Smooth muscle cell (in vitro differentiated cells): Measurements from ENCODE around the gene HSCB. TPM values are rescaled to one million over a fixed set of nuclear protein-coding genes. Genes with fewer than 3 reads are reported as not detected.

Experiments
- DNase-seq: peaks from one replicate; lab custom pipeline; 2025; ENCODE audit not compliant: unreplicated experiment; lab: John Stamatoyannopoulos, UW
- H2AFZ ChIP-seq: fragments of 200-600 bp; sonication (generic); 2 replicates; pipeline ENCODE4 v1.6.0; 2016; ENCODE audit warnings: antibody characterized with exemption, low read depth, mild to moderate bottlenecking
- H3F3A ChIP-seq: fragments of 200-600 bp; sonication (generic); 2 replicates; pipeline ENCODE4 v1.6.0; 2017; ENCODE audit warnings: antibody characterized with exemption, low read depth
- H3K27ac ChIP-seq: fragments of 200-600 bp; sonication (generic); 2 replicates; pipeline ENCODE4 v1.5.1; 2016; ENCODE audit warnings: low read depth, mild to moderate bottlenecking
- H3K27me3 ChIP-seq: fragments of 200-600 bp; sonication (generic); 2 replicates; pipeline ENCODE4 v1.6.1; 2016; ENCODE audit warnings: low read depth, mild to moderate bottlenecking
- H3K36me3 ChIP-seq: fragments of 200-600 bp; sonication (generic); 2 replicates; pipeline ENCODE4 v1.5.1; 2016; ENCODE audit warnings: low read depth
- H3K4me1 ChIP-seq: fragments of 200-600 bp; sonication (generic); 2 replicates; pipeline ENCODE4 v1.5.1; 2016; ENCODE audit warnings: low read depth
- H3K4me2 ChIP-seq: fragments of 200-600 bp; sonication (generic); 2 replicates; pipeline ENCODE4 v1.6.0; 2016; ENCODE audit warnings: mild to moderate bottlenecking
- H3K4me3 ChIP-seq: fragments of 200-600 bp; sonication (generic); 2 replicates; pipeline ENCODE4 v1.5.1; 2016; ENCODE audit warnings: mild to moderate bottlenecking
- H3K79me2 ChIP-seq: fragments of 200-600 bp; sonication (generic); 2 replicates; pipeline ENCODE4 v1.6.0; 2016; ENCODE audit warnings: low read depth, mild to moderate bottlenecking
- H3K9ac ChIP-seq: fragments of 200-600 bp; sonication (generic); 2 replicates; pipeline ENCODE4 v1.6.0; 2016; ENCODE audit warnings: low read depth
- H3K9me3 ChIP-seq: fragments of 200-600 bp; sonication (generic); replicated peaks from 2 replicates; pipeline ENCODE4 v1.5.1; 2016; ENCODE audit warnings: low read depth
- H4K20me1 ChIP-seq: fragments of 200-600 bp; sonication (generic); 2 replicates; pipeline ENCODE4 v1.6.0; 2016; ENCODE audit warnings: low read depth
- WGBS: methylation state at CpG from one replicate; pipeline ENCODE4 v1.1.7; 2016; ENCODE audit warnings: low lambda C conversion rate; 5-methylcytosine and 5-hydroxymethylcytosine counted together
- polyA plus RNA-seq: library from polyadenylated mRNA; unstranded; fragments of >200 nt; fragmentation: Nextera tagmentation; extraction: Ambion mirVana; gene quantifications from 2 replicates; pipeline ENCODE4 v1.2.1, GENCODE V29; 2016
- total RNA-seq: library from RNA; depleted of rRNA; stranded (reverse); fragments of >200 nt; gene quantifications from 2 replicates; pipeline ENCODE4 v1.2.3, GENCODE V29; 2014
- TF ChIP-seq, protein P1 (sequence below): fragments of 200-600 bp; sonication (generic); IDR thresholded peaks from 2 replicates; pipeline ENCODE4 v1.5.1; 2017; ENCODE audit warnings: borderline replicate concordance, mild to moderate bottlenecking, antibody characterized with exemption; ENCODE audit not compliant: insufficient read depth, poor library complexity, severe bottlenecking

HSCB gene
- total and polyA plus RNA-seq, 2 experiments from 2014 or later: 15.9 to 22.5 TPM

DNA sequence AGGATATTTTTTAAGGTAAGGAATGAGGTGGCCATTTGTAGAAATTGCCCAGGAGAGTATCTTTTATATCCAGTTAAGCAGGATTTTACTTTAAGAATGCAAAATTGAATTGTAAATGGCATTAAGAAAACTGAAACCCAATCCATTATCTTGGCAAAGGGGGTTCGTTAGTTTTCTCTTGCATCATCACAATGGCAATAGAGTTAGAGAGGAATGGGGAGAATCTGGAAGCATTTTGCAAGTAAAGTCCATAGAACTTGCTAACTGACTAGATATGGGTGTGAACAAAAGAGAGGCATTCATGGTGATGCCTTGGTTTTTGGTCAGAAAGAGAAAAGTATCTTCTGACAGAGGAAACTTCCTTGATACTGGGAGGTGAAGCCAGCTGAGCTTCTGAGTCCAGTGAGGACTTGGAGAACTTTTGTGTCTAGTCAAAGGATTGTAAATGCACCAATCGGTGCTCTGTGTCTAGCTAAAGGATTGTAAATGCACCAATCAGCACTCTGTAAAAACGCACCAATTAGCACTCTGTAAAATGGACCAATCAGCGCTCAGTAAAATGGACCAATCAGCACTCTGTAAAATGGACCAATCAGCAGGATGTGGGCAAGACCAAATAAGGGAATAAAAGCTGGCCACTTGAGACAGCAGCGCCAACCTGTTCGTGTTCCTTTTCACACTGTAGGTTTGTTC, 27.0 kb downstream of the HSCB start:
- Histone ChIP-seq H3K4me1 (no peaks in the 10 kb centered on the region), H3K4me2 (no peak overlapping the region), H2AFZ (no peak overlapping the region), H3K4me3 (no peak overlapping the region), H3K27me3 (no peaks in the 10 kb centered on the region), H3K79me2 (peaks cover 3% of the 10 kb centered on the region), H3K9me3 (no peaks in the 10 kb centered on the region), H3K27ac (no peak overlapping the region), H3F3A (no peaks in the 10 kb centered on the region), H3K36me3 (no peaks in the 10 kb centered on the region), H3K9ac (no peak overlapping the region), H4K20me1 (peaks cover 2% of the 10 kb centered on the region)
- TF ChIP-seq, protein P1, sequence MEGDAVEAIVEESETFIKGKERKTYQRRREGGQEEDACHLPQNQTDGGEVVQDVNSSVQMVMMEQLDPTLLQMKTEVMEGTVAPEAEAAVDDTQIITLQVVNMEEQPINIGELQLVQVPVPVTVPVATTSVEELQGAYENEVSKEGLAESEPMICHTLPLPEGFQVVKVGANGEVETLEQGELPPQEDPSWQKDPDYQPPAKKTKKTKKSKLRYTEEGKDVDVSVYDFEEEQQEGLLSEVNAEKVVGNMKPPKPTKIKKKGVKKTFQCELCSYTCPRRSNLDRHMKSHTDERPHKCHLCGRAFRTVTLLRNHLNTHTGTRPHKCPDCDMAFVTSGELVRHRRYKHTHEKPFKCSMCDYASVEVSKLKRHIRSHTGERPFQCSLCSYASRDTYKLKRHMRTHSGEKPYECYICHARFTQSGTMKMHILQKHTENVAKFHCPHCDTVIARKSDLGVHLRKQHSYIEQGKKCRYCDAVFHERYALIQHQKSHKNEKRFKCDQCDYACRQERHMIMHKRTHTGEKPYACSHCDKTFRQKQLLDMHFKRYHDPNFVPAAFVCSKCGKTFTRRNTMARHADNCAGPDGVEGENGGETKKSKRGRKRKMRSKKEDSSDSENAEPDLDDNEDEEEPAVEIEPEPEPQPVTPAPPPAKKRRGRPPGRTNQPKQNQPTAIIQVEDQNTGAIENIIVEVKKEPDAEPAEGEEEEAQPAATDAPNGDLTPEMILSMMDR: no peak
- no peak for DNase-seq
- WGBS: 93% methylated on average over 6 of the region's 6 CpGs

DNA sequence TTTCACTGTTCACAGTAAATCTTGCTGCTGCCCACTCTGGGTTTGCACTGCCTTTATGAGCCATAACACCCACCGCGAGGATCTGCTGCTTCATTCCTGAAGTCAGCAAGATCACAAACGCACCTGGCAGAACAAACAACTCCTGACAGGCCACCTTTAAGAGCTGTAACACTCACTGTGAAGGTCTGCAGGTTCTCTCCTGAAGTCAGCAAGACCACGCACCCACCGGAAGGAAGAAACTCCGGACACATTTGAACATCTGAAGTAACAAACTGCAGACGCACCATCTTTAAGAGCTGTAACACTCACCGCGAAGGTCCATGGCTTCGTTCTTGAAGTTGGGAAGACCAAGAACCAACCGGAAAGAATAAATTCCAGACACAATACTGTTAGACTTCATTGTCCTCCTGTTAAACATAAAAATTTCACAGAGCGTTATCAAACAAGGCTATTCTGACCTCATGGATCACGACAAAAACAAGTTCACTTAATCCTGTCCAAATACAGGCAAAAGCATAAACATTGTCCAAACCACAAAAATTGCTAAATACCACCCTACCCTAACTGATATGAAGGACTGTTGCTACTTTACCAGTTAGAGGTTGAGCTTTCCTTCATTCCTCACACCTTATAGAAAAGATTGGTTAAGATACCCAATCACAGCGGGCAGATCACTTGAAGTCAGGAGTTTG, 27.7 kb downstream of the HSCB start:
- Histone ChIP-seq H2AFZ (no peak overlapping the region), H3K9ac (no peak overlapping the region), H3K9me3 (no peaks in the 10 kb centered on the region), H3K27ac (no peak overlapping the region), H3K79me2 (peaks cover 10% of the 10 kb centered on the region), H3K4me1 (no peaks in the 10 kb centered on the region), H3K36me3 (no peaks in the 10 kb centered on the region), H3K4me3 (no peak overlapping the region), H4K20me1 (peaks cover 9% of the 10 kb centered on the region), H3K4me2 (no peak overlapping the region), H3K27me3 (no peaks in the 10 kb centered on the region), H3F3A (no peaks in the 10 kb centered on the region)
- DNase-seq: no peak
- 94% methylated on average over 14 of the region's 14 CpGs for whole genome bisulfite sequencing
- TF ChIP-seq, protein P1: no peak

DNA sequence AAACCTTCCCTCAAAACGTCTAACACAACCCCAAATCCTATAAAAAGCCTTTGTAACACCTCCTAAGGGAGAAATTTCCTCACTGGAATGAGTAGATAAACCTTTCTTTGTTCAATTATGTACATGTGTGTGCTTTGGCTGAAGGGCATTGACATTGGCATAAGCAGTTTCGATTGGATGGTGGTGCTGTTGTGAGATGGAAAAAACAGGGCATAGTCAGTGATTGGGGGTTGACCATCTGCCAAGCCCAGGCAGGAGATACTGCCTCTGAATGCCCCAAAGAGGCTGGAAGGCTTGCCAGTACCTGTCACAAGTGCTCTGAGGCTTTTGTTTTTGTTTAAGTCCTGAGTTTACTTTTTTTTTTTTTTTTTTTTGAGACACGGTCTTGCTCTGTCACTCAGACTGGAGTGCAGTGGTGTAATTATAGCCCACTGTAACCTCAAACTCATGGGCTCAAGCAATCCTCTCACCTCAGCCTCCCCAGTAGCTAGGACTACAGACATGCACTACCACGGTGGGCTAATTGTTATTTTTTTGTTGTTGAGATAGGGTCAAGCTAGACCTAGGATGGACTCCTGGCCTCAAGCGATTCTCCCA, 29.5 kb downstream of the HSCB start:
- DNase-seq: no peak
- TF ChIP-seq, protein P1: no peak
- Histone ChIP-seq H3K9ac (no peak overlapping the region), H3K4me2 (no peak overlapping the region), H3K4me3 (no peak overlapping the region), H3K9me3 (no peaks in the 10 kb centered on the region), H3K36me3 (peaks cover 4% of the 10 kb centered on the region), H4K20me1 (peaks cover 23% of the 10 kb centered on the region), H3K27ac (no peak overlapping the region), H3K79me2 (peaks cover 27% of the 10 kb centered on the region), H3K27me3 (no peaks in the 10 kb centered on the region), H2AFZ (no peak overlapping the region), H3K4me1 (no peaks in the 10 kb centered on the region), H3F3A (no peaks in the 10 kb centered on the region)
- WGBS: 83% methylated on average over 5 of the region's 5 CpGs
